ENCODE measurements around the gene PDCD1. TPM values are rescaled to one million over a fixed set of nuclear protein-coding genes. Genes with fewer than 3 reads are reported as not detected.
"Not testable (repeated sequence)": the region's sequence is repeated elsewhere in the genome, so short reads cannot be mapped to it uniquely, and the experiment has no call there.

PDCD1 gene
- total and polyA plus RNA-seq, 2 experiments from 2014 or later = not detected

- no peak within 1 kb of the TSS for H3K9ac ChIP-seq
- no peak within 1 kb of the TSS for H2AFZ ChIP-seq
- H4K20me1 ChIP-seq (ENCODE audit: insufficient read depth) = no peaks in the 10 kb centered on the region
- H3F3A ChIP-seq (ENCODE audit: insufficient read depth) = no peaks in the 10 kb centered on the region
- no peaks in the 10 kb centered on the region for H3K9me3 ChIP-seq (ENCODE audit: low read depth)
- H3K9me2 ChIP-seq (ENCODE audit: insufficient read depth) = no peaks in the 10 kb centered on the region
- no peaks in the 10 kb centered on the region for H3K36me3 ChIP-seq (ENCODE audit: low read depth)
- H3K4me2 ChIP-seq (ENCODE audit: unreplicated experiment) = no peak within 1 kb of the TSS
- H3K4me3 ChIP-seq = no peak within 1 kb of the TSS
- WGBS, 2 experiments (ENCODE audit: low coverage in 1 of 2, low lambda C conversion rate in 2 of 2, missing lambda C conversion rate in 2 of 2) = 82 to 85% methylated on average over 26 to 31 of the region's 31 CpGs
- in situ Hi-C loops (cut with MboI) = no loop called here
- no peak for TF ChIP-seq EZH2phosphoT487 (IDR thresholded peaks at IDR 0.05; ENCODE audit: insufficient read depth, low read depth)
- no peak for TF ChIP-seq EZH2 (IDR thresholded peaks at IDR 0.05; ENCODE audit: insufficient read depth, poor library complexity, severe bottlenecking)
- peaks cover 10% of the 10 kb centered on the region; the same call in 1 of the 2 replicates for H3K27me3 ChIP-seq (replicated peaks; ENCODE audit: insufficient read depth)
- no peaks in the 10 kb centered on the region for H3K79me2 ChIP-seq (ENCODE audit: insufficient read depth)
- no peaks in the 10 kb centered on the region for H3K4me1 ChIP-seq (ENCODE audit: insufficient read depth)
- no peak within 1 kb of the TSS for H3K27ac ChIP-seq
- no peak for DNase-seq
Observed at GRCh38 chr2:241808721-241809382, 49.8 kb downstream of the PDCD1 start, which contains the start of gene NEU4. Gene NEU4, plus strand, starts transcription at chr2:241809193. Its CDS starts 5,292 bp downstream, at chr2:241814485.

DNA sequence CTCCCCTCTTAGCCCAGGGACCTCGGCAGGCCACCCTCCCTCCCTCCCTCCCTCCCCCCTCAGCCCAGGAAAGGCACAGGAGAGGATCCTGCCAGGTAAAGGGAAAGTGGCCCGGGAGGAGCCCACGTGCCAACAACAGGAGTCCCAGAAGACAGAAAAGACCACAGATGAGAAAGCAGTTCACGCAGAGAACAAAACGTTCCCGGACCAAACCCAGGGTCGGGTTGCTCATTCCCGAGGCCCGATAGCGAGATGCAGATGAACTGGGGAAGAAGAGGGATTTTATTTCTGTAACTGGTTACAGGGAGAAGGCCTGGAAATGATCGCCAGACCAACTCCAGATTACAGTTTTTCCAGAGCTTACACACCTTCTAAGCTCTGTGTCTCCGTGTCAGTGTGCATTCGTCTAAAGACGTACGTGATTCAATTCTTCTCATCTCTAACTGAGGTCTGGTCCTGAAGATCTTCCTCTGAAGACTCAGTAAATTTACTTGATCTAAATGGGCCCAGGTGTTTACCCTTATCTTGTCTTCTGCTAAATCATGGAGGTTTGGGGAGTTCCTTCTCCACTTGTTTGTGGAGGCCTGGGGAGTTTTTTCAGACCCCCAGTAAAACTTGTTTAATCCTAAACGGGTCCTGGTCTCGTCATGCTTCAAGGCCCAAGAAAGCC, 50.5 kb downstream of the PDCD1 start:
- H3K4me2 ChIP-seq (ENCODE audit: unreplicated experiment) = no peak overlapping the region
- H3K9me3 ChIP-seq (ENCODE audit: low read depth) = no peaks in the 10 kb centered on the region
- no peak overlapping the region for H2AFZ ChIP-seq
- H4K20me1 ChIP-seq (ENCODE audit: insufficient read depth) = no peaks in the 10 kb centered on the region
- TF ChIP-seq EZH2 (IDR thresholded peaks at IDR 0.05; ENCODE audit: insufficient read depth, poor library complexity, severe bottlenecking) = no peak
- no peak for TF ChIP-seq EZH2phosphoT487 (IDR thresholded peaks at IDR 0.05; ENCODE audit: insufficient read depth, low read depth)
- in situ Hi-C loops (cut with MboI) = no loop called here
- no peaks in the 10 kb centered on the region for H3F3A ChIP-seq (ENCODE audit: insufficient read depth)
- DNase-seq = no peak
- H3K27ac ChIP-seq = no peak overlapping the region
- no peak overlapping the region for H3K9ac ChIP-seq
- H3K27me3 ChIP-seq (replicated peaks; ENCODE audit: insufficient read depth) = peaks cover 12% of the 10 kb centered on the region; the same call in 1 of the 2 replicates
- no peaks in the 10 kb centered on the region for H3K79me2 ChIP-seq (ENCODE audit: insufficient read depth)
- H3K36me3 ChIP-seq (ENCODE audit: low read depth) = no peaks in the 10 kb centered on the region
- H3K4me1 ChIP-seq (ENCODE audit: insufficient read depth) = no peaks in the 10 kb centered on the region
- WGBS, 2 experiments (ENCODE audit: low coverage in 1 of 2, low lambda C conversion rate in 2 of 2, missing lambda C conversion rate in 2 of 2) = 77 to 81% methylated on average over 16 of the region's 17 CpGs
- no peaks in the 10 kb centered on the region for H3K9me2 ChIP-seq (ENCODE audit: insufficient read depth)
- H3K4me3 ChIP-seq = no peak overlapping the region

GRCh38 chr2:241806217-241806616, 52.5 kb downstream of the PDCD1 start:
- in situ Hi-C loops (cut with MboI); H3K9me3 ChIP-seq (ENCODE audit: low read depth); H3K4me2 ChIP-seq (ENCODE audit: unreplicated experiment); H3K9ac ChIP-seq; DNase-seq; H3K4me1 ChIP-seq (ENCODE audit: insufficient read depth); H2AFZ ChIP-seq; H3K79me2 ChIP-seq (ENCODE audit: insufficient read depth); H3K4me3 ChIP-seq; H3K36me3 ChIP-seq (ENCODE audit: low read depth); H3K9me2 ChIP-seq (ENCODE audit: insufficient read depth); H3F3A ChIP-seq (ENCODE audit: insufficient read depth); H3K27ac ChIP-seq; H4K20me1 ChIP-seq (ENCODE audit: insufficient read depth): not testable (repeated sequence)
- H3K27me3 ChIP-seq (replicated peaks; ENCODE audit: insufficient read depth) = peaks cover 12% of the 10 kb centered on the region; the same call in 1 of the 2 replicates
- WGBS, 2 experiments (ENCODE audit: low coverage in 1 of 2, low lambda C conversion rate in 2 of 2, missing lambda C conversion rate in 2 of 2) = 64% methylated on average over 3 of the region's 8 CpGs; no CpG with 5 or more reads in 1 of the 2 experiments

GRCh38 chr2:241804326-241805229, 54.1 kb downstream of the PDCD1 start:
- in situ Hi-C loops (cut with MboI) = no loop called here
- Histone ChIP-seq H3K4me2 (ENCODE audit: unreplicated experiment) (no peak overlapping the region), H3K79me2 (ENCODE audit: insufficient read depth) (no peaks in the 10 kb centered on the region)

More at GRCh38 chr2:241804326-241805229, 54.1 kb downstream of the PDCD1 start:
- no peak overlapping the region for H3K9ac ChIP-seq
- H3K27me3 ChIP-seq (replicated peaks; ENCODE audit: insufficient read depth) = peaks cover 12% of the 10 kb centered on the region; the same call in 1 of the 2 replicates
- 28 to 33% methylated on average over 30 to 35 of the region's 35 CpGs for WGBS, 2 experiments (ENCODE audit: low coverage in 1 of 2, low lambda C conversion rate in 2 of 2, missing lambda C conversion rate in 2 of 2)
- H3K4me1 ChIP-seq (ENCODE audit: insufficient read depth) = no peaks in the 10 kb centered on the region
- H4K20me1 ChIP-seq (ENCODE audit: insufficient read depth) = no peaks in the 10 kb centered on the region
- H3K27ac ChIP-seq = no peak overlapping the region
- DNase-seq = no peak
- H3K4me3 ChIP-seq = peak overlapping the region; percentile 67; the same call in 1 of the 2 replicates
- H2AFZ ChIP-seq = no peak overlapping the region
- TF ChIP-seq EZH2 (IDR thresholded peaks at IDR 0.05; ENCODE audit: insufficient read depth, poor library complexity, severe bottlenecking) (no peak), EZH2phosphoT487 (IDR thresholded peaks at IDR 0.05; ENCODE audit: insufficient read depth, low read depth) (no peak)
- no peaks in the 10 kb centered on the region for H3K9me3 ChIP-seq (ENCODE audit: low read depth)
- no peaks in the 10 kb centered on the region for H3K9me2 ChIP-seq (ENCODE audit: insufficient read depth)
- no peaks in the 10 kb centered on the region for H3K36me3 ChIP-seq (ENCODE audit: low read depth)
- no peaks in the 10 kb centered on the region for H3F3A ChIP-seq (ENCODE audit: insufficient read depth)
